Heart left ventricle (tissue), 13 donors: ENCODE results near the gene BTBD6.

Experiments
- CTCF ChIP-seq, 12 donors: fragments of 200-600 bp; sonication (generic) in 4 of 12; IDR thresholded peaks; one replicate each; pipeline versions ENCODE4 v1.5.0 to v1.8.0; 2018 to 2022; ENCODE audit warnings: antibody characterized with exemption in 12 of 12, mild to moderate bottlenecking in 5 of 12
- POLR2A ChIP-seq, 2 donors: fragments of 450-650 bp; IDR thresholded peaks; one replicate each; pipeline ENCODE4 v1.6.1; 2017; ENCODE audit warnings: antibody characterized with exemption in 2 of 2, mild to moderate bottlenecking in 2 of 2, moderate library complexity in 2 of 2
- donor health status: ischemic (EF 13 %, LVEDD 7.1; RV severe dilation, severe dysfunction).
- donor health status: DM: no; HTN: yes; CAD: no.
- donor health status: DM: no; HTN: no; CAD: no.
- donor health status: ischemic (EF 25% LVEDD 6.9; RV normal size, moderate dysfunction).
- donor health status: ischemic (EF 25% LVEDD 5.7; RV mildly dilated, moderate dysfunction).
- donor health status: ischemic (EF 35%, LVEDD 5.7; RV mildly dilated, moderate dysfunction).
- donor health status: nonischemic (EF 11% LVEDD 7.7; RV severe dilation, severe dysfunction).
- donor health status: DM: yes; HTN: yes; CAD: no.
- donor health status: PGD.
- donor health status: ischemic (EF 29% LVEDD 5.4; RV normal size, mild dysfunction).
- donor health status: nonischemic (EF 23%, LVEDD 6.1; RV moderate dilation, normal function).

GRCh38 chr14:105201925-105202513 is 46.3 kb upstream of the BTBD6 start:
- no peak for TF ChIP-seq POLR2A (IDR thresholded peaks at IDR 0.05)
- no peak for TF ChIP-seq CTCF (IDR thresholded peaks at IDR 0.05)
